HL-60 (cell line): ENCODE results near the gene MACF1.

Source experiments
- DNase-seq, 2 experiments: peaks; one replicate each; pipeline ENCODE4 v3.0.0-alpha.2; 2010 to 2020; ENCODE audit warnings: low read depth in 1 of 2, low spot score in 1 of 2
- H3K27ac ChIP-seq: fragments of 250-450 bp; sonication (Bioruptor Pico); replicated peaks from 2 replicates; pipeline ENCODE4 v1.5.1; 2020; ENCODE audit warnings: mild to moderate bottlenecking, moderate library complexity
- H3K27me3 ChIP-seq: fragments of 250-450 bp; sonication (Bioruptor Pico); 2 replicates; pipeline ENCODE4 v1.5.1; 2021; ENCODE audit warnings: mild to moderate bottlenecking, moderate library complexity; ENCODE audit not compliant: insufficient read depth, poor library complexity, severe bottlenecking
- H3K4me3 ChIP-seq: replicated peaks from 2 replicates; pipeline ENCODE4 v1.5.1; 2011; ENCODE audit warnings: mild to moderate bottlenecking, control low read depth, low read length; ENCODE audit not compliant: insufficient read depth
- GABPA ChIP-seq: IDR thresholded peaks from 2 replicates; pipeline ENCODE4 v1.6.1; 2012; ENCODE audit warnings: low read depth
- POLR2AphosphoS5 ChIP-seq: IDR thresholded peaks from 2 replicates; pipeline ENCODE4 v1.6.1; 2012; ENCODE audit warnings: low read depth
- SPI1 ChIP-seq: IDR thresholded peaks from 2 replicates; pipeline ENCODE4 v1.6.1; 2012; ENCODE audit warnings: low read depth, mild to moderate bottlenecking, borderline replicate concordance
- TF ChIP-seq, protein P1 (sequence below): IDR thresholded peaks from one replicate; pipeline ENCODE4 v1.5.1; 2011; ENCODE audit warnings: low read length, control low read depth, inconsistent platforms; ENCODE audit not compliant: insufficient read depth
- TF ChIP-seq, protein P2 (sequence below): IDR thresholded peaks from 2 replicates; pipeline ENCODE4 v1.6.1; 2012; ENCODE audit warnings: low read depth; ENCODE audit not compliant: insufficient replicate concordance

Gene MACF1

DNA sequence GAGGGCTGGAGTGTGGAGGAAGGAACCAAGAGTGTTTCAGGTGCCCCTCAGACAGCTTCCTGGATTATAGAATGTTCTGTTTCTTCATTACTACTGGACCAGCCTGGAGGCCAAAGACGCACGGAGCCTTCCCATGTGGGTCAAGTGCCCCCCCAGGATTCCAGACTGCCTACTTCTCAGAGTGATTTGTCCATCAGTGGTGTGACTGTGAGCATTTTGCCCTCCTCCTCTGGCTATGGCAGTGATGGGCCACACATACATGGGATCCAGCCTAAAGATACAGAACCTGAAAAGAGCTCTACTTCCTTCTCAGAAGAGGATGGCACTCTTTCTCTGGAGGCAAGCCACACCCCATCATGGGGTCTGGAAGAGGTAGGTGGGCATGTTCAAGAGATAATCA, 64.9 kb downstream of the MACF1 start:
- Histone ChIP-seq H3K27ac (no peak overlapping the region), H3K27me3 (no peaks in the 10 kb centered on the region), H3K4me3 (no peak overlapping the region)
- no peak for DNase-seq
- TF ChIP-seq SPI1 = no peak
- TF ChIP-seq, protein P1, sequence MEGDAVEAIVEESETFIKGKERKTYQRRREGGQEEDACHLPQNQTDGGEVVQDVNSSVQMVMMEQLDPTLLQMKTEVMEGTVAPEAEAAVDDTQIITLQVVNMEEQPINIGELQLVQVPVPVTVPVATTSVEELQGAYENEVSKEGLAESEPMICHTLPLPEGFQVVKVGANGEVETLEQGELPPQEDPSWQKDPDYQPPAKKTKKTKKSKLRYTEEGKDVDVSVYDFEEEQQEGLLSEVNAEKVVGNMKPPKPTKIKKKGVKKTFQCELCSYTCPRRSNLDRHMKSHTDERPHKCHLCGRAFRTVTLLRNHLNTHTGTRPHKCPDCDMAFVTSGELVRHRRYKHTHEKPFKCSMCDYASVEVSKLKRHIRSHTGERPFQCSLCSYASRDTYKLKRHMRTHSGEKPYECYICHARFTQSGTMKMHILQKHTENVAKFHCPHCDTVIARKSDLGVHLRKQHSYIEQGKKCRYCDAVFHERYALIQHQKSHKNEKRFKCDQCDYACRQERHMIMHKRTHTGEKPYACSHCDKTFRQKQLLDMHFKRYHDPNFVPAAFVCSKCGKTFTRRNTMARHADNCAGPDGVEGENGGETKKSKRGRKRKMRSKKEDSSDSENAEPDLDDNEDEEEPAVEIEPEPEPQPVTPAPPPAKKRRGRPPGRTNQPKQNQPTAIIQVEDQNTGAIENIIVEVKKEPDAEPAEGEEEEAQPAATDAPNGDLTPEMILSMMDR = no peak
- TF ChIP-seq POLR2AphosphoS5 = no peak
- no peak for TF ChIP-seq GABPA
- TF ChIP-seq, protein P2, sequence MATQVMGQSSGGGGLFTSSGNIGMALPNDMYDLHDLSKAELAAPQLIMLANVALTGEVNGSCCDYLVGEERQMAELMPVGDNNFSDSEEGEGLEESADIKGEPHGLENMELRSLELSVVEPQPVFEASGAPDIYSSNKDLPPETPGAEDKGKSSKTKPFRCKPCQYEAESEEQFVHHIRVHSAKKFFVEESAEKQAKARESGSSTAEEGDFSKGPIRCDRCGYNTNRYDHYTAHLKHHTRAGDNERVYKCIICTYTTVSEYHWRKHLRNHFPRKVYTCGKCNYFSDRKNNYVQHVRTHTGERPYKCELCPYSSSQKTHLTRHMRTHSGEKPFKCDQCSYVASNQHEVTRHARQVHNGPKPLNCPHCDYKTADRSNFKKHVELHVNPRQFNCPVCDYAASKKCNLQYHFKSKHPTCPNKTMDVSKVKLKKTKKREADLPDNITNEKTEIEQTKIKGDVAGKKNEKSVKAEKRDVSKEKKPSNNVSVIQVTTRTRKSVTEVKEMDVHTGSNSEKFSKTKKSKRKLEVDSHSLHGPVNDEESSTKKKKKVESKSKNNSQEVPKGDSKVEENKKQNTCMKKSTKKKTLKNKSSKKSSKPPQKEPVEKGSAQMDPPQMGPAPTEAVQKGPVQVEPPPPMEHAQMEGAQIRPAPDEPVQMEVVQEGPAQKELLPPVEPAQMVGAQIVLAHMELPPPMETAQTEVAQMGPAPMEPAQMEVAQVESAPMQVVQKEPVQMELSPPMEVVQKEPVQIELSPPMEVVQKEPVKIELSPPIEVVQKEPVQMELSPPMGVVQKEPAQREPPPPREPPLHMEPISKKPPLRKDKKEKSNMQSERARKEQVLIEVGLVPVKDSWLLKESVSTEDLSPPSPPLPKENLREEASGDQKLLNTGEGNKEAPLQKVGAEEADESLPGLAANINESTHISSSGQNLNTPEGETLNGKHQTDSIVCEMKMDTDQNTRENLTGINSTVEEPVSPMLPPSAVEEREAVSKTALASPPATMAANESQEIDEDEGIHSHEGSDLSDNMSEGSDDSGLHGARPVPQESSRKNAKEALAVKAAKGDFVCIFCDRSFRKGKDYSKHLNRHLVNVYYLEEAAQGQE = no peak

DNA sequence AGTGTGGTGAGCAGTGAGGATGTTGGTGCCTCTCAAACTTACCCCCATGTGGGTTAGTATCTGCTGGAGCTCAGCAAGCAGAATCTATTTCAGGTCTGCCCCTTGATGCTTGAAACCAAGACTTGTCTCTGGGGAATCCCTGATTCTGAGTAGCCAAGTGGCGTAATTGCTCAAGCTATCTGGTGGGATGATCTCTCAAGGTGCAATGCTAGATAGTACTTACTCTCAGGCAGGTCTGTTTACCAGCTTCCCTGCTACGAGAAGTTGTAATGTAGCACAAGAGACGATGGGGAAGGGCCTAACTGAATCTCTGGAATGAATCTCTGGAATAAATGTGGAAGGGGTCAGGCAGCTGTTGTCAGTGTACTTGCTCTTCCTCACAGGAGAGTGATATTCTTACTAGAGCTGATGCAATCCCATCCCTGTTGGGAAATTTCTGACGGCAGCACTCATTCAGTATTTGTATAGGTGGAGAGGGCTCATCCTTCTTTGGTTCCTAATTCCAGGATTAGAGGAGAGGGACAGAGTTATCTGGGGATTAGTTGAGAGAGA, 65.4 kb downstream of the MACF1 start:
- no peak overlapping the region for H3K27ac ChIP-seq
- H3K27me3 ChIP-seq = no peaks in the 10 kb centered on the region
- DNase-seq = no peak
- no peak overlapping the region for H3K4me3 ChIP-seq
- TF ChIP-seq POLR2AphosphoS5 = no peak
- no peak for TF ChIP-seq GABPA
- TF ChIP-seq SPI1 = no peak
- TF ChIP-seq, protein P2 = no peak

DNA sequence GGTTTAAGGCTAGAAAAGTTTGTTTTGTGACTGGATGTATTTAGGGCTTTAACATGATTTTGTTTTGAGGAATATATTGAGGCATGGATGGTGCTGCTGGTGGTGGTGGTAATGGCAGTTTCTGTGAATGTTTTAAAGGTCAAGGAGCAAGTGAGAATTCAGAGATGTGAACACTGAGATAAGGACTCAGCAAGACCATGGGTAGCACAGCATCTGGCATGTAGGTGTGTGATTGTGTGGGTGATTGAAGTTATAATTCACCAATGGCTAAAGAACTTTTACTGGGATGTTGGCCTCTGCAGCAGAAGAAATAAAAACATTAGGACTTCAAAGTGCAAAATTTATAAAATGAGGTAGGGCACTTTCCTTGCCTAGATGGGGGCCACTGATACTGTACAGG, 65.9 kb downstream of the MACF1 start:
- TF ChIP-seq GABPA (no peak), SPI1 (no peak), POLR2AphosphoS5 (no peak)
- TF ChIP-seq, protein P2 = no peak
- TF ChIP-seq, protein P1 = no peak
- no peak for DNase-seq
- no peak overlapping the region for H3K4me3 ChIP-seq
- H3K27me3 ChIP-seq = no peaks in the 10 kb centered on the region
- H3K27ac ChIP-seq = no peak overlapping the region
